Measurements from ENCODE around the gene BTN2A1.

DNA sequence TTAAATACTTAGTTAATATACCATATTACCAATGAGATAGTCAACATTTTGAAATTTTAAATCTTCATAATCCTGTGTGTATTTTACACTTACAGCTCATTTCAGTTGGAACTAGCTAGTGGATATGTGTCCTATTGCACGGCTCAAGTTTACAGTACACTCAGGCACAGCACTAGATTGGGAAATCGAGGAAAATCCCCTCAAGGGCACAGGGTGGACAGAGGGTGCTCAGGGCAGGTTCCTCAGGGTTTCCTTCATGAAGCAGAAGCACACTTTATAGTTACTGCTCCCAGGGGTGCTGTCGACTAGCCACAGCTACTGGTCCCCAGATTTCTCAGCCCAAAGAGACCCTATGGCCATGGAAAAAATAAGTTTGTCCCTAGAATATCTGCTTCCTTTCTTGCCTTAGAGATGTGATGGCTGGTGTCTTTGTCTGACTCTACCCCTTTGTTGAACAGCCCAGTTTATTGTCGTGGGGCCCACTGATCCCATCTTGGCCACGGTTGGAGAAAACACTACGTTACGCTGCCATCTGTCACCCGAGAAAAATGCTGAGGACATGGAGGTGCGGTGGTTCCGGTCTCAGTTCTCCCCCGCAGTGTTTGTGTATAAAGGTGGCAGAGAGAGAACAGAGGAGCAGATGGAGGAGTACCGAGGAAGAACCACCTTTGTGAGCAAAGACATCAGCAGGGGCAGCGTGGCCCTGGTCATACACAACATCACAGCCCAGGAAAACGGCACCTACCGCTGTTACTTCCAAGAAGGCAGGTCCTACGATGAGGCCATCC is 1.5 kb downstream of the BTN2A1 start:
- TF ChIP-seq RCOR1 (IDR thresholded peaks at IDR 0.05; ENCODE audit: low read length) (no peak), FOXJ3 (CRISPR knock-in tag; IDR thresholded peaks at IDR 0.05) (no peak), MEF2A (IDR thresholded peaks at IDR 0.05; ENCODE audit: borderline replicate concordance, low read depth) (no peak)
- TF ChIP-seq, protein P1, sequence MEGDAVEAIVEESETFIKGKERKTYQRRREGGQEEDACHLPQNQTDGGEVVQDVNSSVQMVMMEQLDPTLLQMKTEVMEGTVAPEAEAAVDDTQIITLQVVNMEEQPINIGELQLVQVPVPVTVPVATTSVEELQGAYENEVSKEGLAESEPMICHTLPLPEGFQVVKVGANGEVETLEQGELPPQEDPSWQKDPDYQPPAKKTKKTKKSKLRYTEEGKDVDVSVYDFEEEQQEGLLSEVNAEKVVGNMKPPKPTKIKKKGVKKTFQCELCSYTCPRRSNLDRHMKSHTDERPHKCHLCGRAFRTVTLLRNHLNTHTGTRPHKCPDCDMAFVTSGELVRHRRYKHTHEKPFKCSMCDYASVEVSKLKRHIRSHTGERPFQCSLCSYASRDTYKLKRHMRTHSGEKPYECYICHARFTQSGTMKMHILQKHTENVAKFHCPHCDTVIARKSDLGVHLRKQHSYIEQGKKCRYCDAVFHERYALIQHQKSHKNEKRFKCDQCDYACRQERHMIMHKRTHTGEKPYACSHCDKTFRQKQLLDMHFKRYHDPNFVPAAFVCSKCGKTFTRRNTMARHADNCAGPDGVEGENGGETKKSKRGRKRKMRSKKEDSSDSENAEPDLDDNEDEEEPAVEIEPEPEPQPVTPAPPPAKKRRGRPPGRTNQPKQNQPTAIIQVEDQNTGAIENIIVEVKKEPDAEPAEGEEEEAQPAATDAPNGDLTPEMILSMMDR (IDR thresholded peaks at IDR 0.05), result no peak
